ENCODE data around the gene HMOX1. TPM values are rescaled to one million over a fixed set of nuclear protein-coding genes. Genes with fewer than 3 reads are reported as not detected.

The HMOX1 gene
- total RNA-seq, 4 donors from 2014 or later = 1.00 to 172 (median 42.7) TPM

DNA sequence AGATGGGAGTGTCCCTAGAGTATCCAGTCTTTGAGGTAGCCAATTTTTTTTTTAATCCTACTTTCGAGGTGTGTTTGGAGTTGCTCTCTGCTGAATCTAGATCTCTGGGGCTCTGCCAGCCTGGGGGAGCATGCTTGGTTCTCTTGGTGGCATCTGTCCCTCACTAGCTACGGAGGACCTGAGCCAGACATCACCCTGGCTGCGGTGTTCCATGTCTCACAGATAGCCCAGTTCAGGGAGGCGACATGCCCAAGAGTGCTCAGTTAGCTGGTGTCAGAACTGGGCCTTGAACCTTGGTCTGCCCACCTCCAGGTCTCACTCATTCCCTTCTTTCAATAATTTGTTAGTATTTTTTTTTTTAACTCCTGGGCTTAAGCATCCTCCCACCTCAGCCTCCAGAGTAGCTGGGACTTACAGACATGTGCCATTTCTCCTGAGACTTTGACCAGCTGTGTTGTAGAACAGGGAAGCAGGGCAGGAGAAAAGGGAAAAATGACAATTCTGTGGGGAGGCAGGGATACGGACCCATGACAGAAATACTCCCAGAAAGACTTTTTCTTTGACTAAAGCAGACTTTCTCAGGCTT is 621 bp downstream of the HMOX1 start:
- Histone ChIP-seq H3K27me3 (no peaks in the 10 kb centered on the region), H3K4me1 (peaks cover 26 to 57% (median 46%) of the 10 kb centered on the region in 4 donors), H3K27ac (peak overlapping the region; percentile 81 to 88 (median 85)), H3K4me3 (peak overlapping the region; percentile 16 to 59 (median 48)), H3K36me3 (no peaks in the 10 kb centered on the region), H3K9me3 (no peaks in the 10 kb centered on the region)
- in situ Hi-C loops (cut with MboI; ENCODE audit: low pct_ligation_motif_present in 1 of 4, low pct_unique_long_range_greater_than_20kb in 1 of 4, low sequenced_read_pairs in 3 of 4) = no loop called here
- WGBS, 2 donors (ENCODE audit: low coverage in 1 of 2) = 41 to 54% methylated on average over 3 to 5 of the region's 5 CpGs
- no peak for DNase-seq
- TF ChIP-seq, protein P1, sequence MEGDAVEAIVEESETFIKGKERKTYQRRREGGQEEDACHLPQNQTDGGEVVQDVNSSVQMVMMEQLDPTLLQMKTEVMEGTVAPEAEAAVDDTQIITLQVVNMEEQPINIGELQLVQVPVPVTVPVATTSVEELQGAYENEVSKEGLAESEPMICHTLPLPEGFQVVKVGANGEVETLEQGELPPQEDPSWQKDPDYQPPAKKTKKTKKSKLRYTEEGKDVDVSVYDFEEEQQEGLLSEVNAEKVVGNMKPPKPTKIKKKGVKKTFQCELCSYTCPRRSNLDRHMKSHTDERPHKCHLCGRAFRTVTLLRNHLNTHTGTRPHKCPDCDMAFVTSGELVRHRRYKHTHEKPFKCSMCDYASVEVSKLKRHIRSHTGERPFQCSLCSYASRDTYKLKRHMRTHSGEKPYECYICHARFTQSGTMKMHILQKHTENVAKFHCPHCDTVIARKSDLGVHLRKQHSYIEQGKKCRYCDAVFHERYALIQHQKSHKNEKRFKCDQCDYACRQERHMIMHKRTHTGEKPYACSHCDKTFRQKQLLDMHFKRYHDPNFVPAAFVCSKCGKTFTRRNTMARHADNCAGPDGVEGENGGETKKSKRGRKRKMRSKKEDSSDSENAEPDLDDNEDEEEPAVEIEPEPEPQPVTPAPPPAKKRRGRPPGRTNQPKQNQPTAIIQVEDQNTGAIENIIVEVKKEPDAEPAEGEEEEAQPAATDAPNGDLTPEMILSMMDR (IDR thresholded peaks at IDR 0.05) = no peak
- TF ChIP-seq EP300 (IDR thresholded peaks at IDR 0.05; ENCODE audit: low read depth) (no peak), POLR2A (IDR thresholded peaks at IDR 0.05) (no peak), POLR2AphosphoS5 (IDR thresholded peaks at IDR 0.05) (no peak)
- intact Hi-C loops (cut with DNase I; ENCODE audit: low total_unique reads) = no loop called here

DNA sequence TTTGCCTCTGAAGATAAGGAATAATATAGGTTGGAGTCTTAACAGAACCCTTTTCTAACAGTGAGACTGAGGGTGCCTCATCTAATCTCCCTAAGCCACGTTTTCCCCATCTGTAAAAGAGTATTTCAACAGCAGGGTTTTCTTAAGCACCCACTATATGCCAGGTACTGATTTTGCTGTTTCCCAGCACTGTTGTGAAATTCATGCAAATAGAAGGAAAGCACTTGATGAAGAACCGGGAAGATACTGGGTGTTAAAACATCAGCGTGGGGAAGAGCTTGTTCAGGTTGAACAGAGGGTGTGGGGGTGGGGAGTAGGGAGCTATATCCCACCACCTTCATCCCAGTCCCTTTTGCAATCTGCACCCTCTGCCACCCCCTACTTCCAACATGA is 2.8 kb downstream of the HMOX1 start:
- peaks cover 9 to 35% (median 25%) of the 10 kb centered on the region in 4 donors for H3K4me1 ChIP-seq
- intact Hi-C loops (cut with DNase I; ENCODE audit: low total_unique reads) (no loop called here), in situ Hi-C loops (cut with MboI; ENCODE audit: low pct_ligation_motif_present in 1 of 4, low pct_unique_long_range_greater_than_20kb in 1 of 4, low sequenced_read_pairs in 3 of 4) (no loop called here)
- H3K36me3 ChIP-seq = no peaks in the 10 kb centered on the region
- DNase-seq = no peak
- no peak overlapping the region for H3K4me3 ChIP-seq
- TF ChIP-seq POLR2AphosphoS5 (IDR thresholded peaks at IDR 0.05) = no peak
- TF ChIP-seq, protein P1 (IDR thresholded peaks at IDR 0.05) = no peak
- TF ChIP-seq EP300 (IDR thresholded peaks at IDR 0.05; ENCODE audit: low read depth) = no peak
- no peak for TF ChIP-seq POLR2A (IDR thresholded peaks at IDR 0.05)
- no peaks in the 10 kb centered on the region for H3K9me3 ChIP-seq
- H3K27me3 ChIP-seq = no peaks in the 10 kb centered on the region
- H3K27ac ChIP-seq = no peak overlapping the region
- 88% methylated on average over 3 of the region's 3 CpGs; no CpG with 5 or more reads in 1 of the 2 donors for WGBS, 2 donors (ENCODE audit: low coverage in 1 of 2)

DNA sequence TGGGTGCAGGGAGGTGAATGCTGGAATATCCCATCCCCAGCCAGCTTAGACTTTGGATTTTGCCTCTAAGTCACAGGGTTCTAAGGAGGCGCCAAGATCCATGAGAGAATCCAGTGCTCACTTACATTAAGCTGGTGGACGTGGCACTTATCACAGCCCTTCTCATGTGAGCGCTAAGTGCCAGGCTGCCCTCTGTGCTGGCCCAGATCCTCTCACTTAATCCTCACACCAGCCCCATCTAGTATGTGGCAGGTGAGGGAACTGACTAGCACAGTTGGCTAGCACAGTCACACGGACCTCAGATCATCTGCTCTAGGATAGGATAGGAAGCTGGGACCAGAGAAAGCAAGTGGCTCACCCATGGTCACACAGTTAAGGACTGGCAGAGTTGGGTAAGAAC is 3.6 kb downstream of the HMOX1 start:
- intact Hi-C loops (cut with DNase I; ENCODE audit: low total_unique reads) (no loop called here), in situ Hi-C loops (cut with MboI; ENCODE audit: low pct_ligation_motif_present in 1 of 4, low pct_unique_long_range_greater_than_20kb in 1 of 4, low sequenced_read_pairs in 3 of 4) (no loop called here)

DNA sequence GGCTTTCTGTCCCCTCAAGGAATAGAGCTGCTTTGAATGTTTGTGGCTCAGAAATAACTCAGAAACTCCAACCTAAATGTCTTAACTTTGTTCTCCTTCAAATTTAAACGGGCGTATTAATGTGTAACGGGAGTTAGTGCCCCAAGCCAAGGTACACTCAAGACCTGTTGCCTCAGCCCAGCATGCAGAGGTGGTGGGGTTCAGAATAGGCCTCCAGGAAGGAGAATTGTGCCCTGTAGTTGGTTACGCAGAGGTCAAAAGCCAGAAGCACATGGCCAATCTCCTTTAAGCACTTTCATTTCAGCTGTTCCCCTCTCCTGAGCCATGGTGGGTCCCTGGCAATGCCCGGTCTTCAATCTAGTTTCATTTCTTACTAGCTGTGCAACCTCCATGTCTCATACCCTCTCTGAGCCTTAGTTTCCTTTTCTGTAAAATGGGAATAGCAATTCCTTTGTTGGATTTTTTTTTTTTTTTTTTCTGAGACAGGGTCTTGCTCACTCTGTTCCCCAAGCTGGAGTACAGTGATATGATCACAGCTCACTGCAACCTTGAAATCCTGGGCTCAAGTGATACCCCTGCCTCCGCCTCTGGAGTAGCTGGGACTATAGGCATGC is 4.2 kb downstream of the HMOX1 start:
- TF ChIP-seq POLR2A (IDR thresholded peaks at IDR 0.05) (no peak), EP300 (IDR thresholded peaks at IDR 0.05; ENCODE audit: low read depth) (no peak), POLR2AphosphoS5 (IDR thresholded peaks at IDR 0.05) (no peak)
- TF ChIP-seq, protein P1 (IDR thresholded peaks at IDR 0.05) = no peak
- 77 to 80% methylated on average over 1 to 6 of the region's 6 CpGs for WGBS, 2 donors (ENCODE audit: low coverage in 1 of 2)
- peaks cover 5 to 21% (median 17%) of the 10 kb centered on the region in 4 donors for H3K4me1 ChIP-seq
- H3K27me3 ChIP-seq = no peaks in the 10 kb centered on the region
- DNase-seq = no peak
- H3K9me3 ChIP-seq = no peaks in the 10 kb centered on the region
- H3K4me3 ChIP-seq = no peak overlapping the region
- intact Hi-C loops (cut with DNase I; ENCODE audit: low total_unique reads) = no loop called here
- H3K27ac ChIP-seq = no peak overlapping the region
- in situ Hi-C loops (cut with MboI; ENCODE audit: low pct_ligation_motif_present in 1 of 4, low pct_unique_long_range_greater_than_20kb in 1 of 4, low sequenced_read_pairs in 3 of 4) = no loop called here
- H3K36me3 ChIP-seq = peaks cover 0 to 4% (median 0%) of the 10 kb centered on the region in 4 donors

More for the DNA sequence above, 3.6 kb downstream of the HMOX1 start:
- H3K36me3 ChIP-seq = no peaks in the 10 kb centered on the region
- H3K27ac ChIP-seq = no peak overlapping the region
- TF ChIP-seq POLR2A (IDR thresholded peaks at IDR 0.05) (no peak), POLR2AphosphoS5 (IDR thresholded peaks at IDR 0.05) (no peak), EP300 (IDR thresholded peaks at IDR 0.05; ENCODE audit: low read depth) (no peak)
- TF ChIP-seq, protein P1 (IDR thresholded peaks at IDR 0.05) = no peak
- no peak overlapping the region for H3K4me3 ChIP-seq
- H3K4me1 ChIP-seq = peaks cover 9 to 27% (median 21%) of the 10 kb centered on the region in 4 donors
- no peak for DNase-seq
- H3K9me3 ChIP-seq = no peaks in the 10 kb centered on the region
- H3K27me3 ChIP-seq = no peaks in the 10 kb centered on the region
- 69% methylated on average over 4 of the region's 4 CpGs; no CpG with 5 or more reads in 1 of the 2 donors for WGBS, 2 donors (ENCODE audit: low coverage in 1 of 2)

Measured in transverse colon (tissue), 4 donors.